NCI-H774 (cell line): Measurements from ENCODE around the gene GALNT17.
A peak's percentile ranks its signal among the peaks of the same experiment; 100 is the strongest.
"Not testable (repeated sequence)": the region's sequence is repeated elsewhere in the genome, so short reads cannot be mapped to it uniquely, and the experiment has no call there.

Experiments used
- DNase-seq: peaks from one replicate; lab custom pipeline; 2025; lab: John Stamatoyannopoulos, UW

Gene GALNT17

GRCh38 chr7:71635849-71636248 lies 503.9 kb downstream of the GALNT17 start:
- DNase-seq, result not testable (repeated sequence)

- DNase-seq, result peak; percentile 17
Measured at GRCh38 chr7:71636329-71636728, 504.4 kb downstream of the GALNT17 start.

- no peak for DNase-seq
Measured at GRCh38 chr7:71637578-71637977, 505.6 kb downstream of the GALNT17 start.

GRCh38 chr7:71638108-71638507 lies 506.2 kb downstream of the GALNT17 start:
- no peak for DNase-seq

GRCh38 chr7:71639382-71640085 lies 507.6 kb downstream of the GALNT17 start:
- DNase-seq, result no peak

- DNase-seq, result not testable (repeated sequence)
Measured at GRCh38 chr7:71643031-71643430, 511.1 kb downstream of the GALNT17 start.

- DNase-seq, result no peak
Measured at GRCh38 chr7:71645836-71646235, 513.9 kb downstream of the GALNT17 start.

GRCh38 chr7:71649812-71650211 lies 517.9 kb downstream of the GALNT17 start:
- no peak for DNase-seq

GRCh38 chr7:71650653-71651337 lies 518.9 kb downstream of the GALNT17 start:
- DNase-seq, result no peak

- no peak for DNase-seq
Measured at GRCh38 chr7:71652510-71652909, 520.6 kb downstream of the GALNT17 start.

GRCh38 chr7:71657386-71657785 lies 525.4 kb downstream of the GALNT17 start:
- no peak for DNase-seq

- no peak for DNase-seq
Measured at GRCh38 chr7:71659622-71660021, 527.7 kb downstream of the GALNT17 start.

- DNase-seq, result no peak
Measured at GRCh38 chr7:71661671-71662224, 529.8 kb downstream of the GALNT17 start.

- DNase-seq, result no peak
Measured at GRCh38 chr7:71665716-71666115, 533.8 kb downstream of the GALNT17 start.

GRCh38 chr7:71668572-71668971 lies 536.6 kb downstream of the GALNT17 start:
- DNase-seq, result no peak

- DNase-seq, result no peak
Measured at GRCh38 chr7:71679480-71679879, 547.5 kb downstream of the GALNT17 start.

- DNase-seq, result no peak
Measured at GRCh38 chr7:71682181-71682580, 550.2 kb downstream of the GALNT17 start.

- DNase-seq, result peak; percentile 28
Measured at GRCh38 chr7:71682841-71683781, 551.2 kb downstream of the GALNT17 start.

- DNase-seq, result no peak
Measured at GRCh38 chr7:71687286-71687685, 555.3 kb downstream of the GALNT17 start.

GRCh38 chr7:71687831-71688599 lies 556.1 kb downstream of the GALNT17 start:
- DNase-seq, result no peak

- DNase-seq, result no peak
Measured at GRCh38 chr7:71691538-71691937, 559.6 kb downstream of the GALNT17 start.
